OCI-LY1 (cell line): Measurements from ENCODE around the gene RAB4B.

Experiments
- EZH2 ChIP-seq: fragments of 200-600 bp; sonication (generic), shearing (Covaris generic); IDR thresholded peaks from 2 replicates; pipeline ENCODE4 v1.8.0; 2017; ENCODE audit warnings: borderline replicate concordance, mixed run types, mild to moderate bottlenecking, antibody characterized with exemption, low read length, moderate library complexity, mixed read lengths
- TF ChIP-seq, protein P1 (sequence below): fragments of 200-600 bp; sonication (generic), shearing (Covaris generic); IDR thresholded peaks from 2 replicates; pipeline ENCODE4 v1.5.1; 2017; ENCODE audit warnings: mild to moderate bottlenecking, antibody characterized with exemption, low read length, moderate library complexity, mixed read lengths

GRCh38 chr19:40758491-40758890 lies 19.6 kb upstream of the RAB4B start:
- TF ChIP-seq, protein P1, sequence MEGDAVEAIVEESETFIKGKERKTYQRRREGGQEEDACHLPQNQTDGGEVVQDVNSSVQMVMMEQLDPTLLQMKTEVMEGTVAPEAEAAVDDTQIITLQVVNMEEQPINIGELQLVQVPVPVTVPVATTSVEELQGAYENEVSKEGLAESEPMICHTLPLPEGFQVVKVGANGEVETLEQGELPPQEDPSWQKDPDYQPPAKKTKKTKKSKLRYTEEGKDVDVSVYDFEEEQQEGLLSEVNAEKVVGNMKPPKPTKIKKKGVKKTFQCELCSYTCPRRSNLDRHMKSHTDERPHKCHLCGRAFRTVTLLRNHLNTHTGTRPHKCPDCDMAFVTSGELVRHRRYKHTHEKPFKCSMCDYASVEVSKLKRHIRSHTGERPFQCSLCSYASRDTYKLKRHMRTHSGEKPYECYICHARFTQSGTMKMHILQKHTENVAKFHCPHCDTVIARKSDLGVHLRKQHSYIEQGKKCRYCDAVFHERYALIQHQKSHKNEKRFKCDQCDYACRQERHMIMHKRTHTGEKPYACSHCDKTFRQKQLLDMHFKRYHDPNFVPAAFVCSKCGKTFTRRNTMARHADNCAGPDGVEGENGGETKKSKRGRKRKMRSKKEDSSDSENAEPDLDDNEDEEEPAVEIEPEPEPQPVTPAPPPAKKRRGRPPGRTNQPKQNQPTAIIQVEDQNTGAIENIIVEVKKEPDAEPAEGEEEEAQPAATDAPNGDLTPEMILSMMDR: no peak
- TF ChIP-seq EZH2: no peak
